Measurements from ENCODE around the gene ZNF789.

ZNF789 gene

DNA sequence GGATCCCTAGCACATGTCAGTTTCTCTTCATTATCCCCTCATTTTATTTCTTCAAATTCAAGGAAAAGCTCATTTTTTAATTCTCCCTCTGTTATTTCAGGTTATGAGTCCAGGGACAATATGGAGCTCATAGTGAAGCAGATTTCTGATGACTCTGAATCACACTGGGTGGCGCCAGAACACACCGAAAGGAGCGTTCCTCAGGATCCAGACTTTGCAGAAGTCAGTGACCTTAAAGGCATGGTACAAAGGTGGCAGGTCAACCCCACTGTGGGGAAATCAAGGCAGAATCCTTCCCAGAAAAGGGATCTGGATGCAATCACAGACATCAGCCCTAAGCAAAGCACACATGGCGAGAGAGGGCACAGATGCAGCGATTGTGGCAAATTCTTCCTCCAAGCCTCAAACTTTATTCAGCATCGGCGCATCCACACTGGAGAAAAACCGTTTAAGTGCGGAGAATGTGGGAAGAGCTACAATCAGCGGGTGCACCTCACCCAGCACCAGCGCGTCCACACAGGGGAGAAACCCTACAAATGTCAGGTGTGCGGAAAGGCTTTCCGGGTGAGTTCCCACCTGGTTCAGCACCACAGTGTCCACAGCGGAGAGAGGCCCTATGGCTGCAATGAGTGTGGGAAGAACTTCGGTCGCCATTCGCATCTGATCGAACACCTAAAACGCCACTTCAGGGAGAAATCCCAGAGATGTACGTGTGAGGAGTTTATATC is 53.2 kb downstream of the ZNF789 start:
- Mint-ChIP-seq H3K4me3 (no peak overlapping the region), H3K27me3 (no peaks in the 10 kb centered on the region), H3K9me3 (no peaks in the 10 kb centered on the region), H3K4me1 (no peaks in the 10 kb centered on the region), H3K27ac (no peak overlapping the region), H3K36me3 (peaks cover 40% of the 10 kb centered on the region)

DNA sequence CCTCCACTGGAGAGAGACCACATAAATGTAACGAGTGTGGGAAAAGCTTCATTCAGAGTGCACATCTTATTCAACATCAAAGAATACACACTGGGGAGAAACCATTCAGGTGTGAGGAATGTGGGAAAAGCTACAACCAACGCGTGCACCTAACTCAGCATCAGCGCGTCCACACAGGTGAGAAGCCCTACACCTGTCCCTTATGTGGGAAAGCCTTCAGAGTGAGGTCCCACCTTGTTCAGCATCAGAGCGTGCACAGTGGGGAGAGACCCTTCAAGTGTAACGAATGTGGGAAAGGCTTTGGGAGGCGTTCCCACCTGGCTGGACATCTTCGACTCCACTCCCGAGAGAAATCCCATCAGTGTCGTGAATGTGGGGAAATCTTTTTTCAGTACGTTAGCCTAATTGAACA is 58.7 kb downstream of the ZNF789 start:
- peaks cover 56% of the 10 kb centered on the region for H3K36me3 Mint-ChIP-seq
- H3K27me3 Mint-ChIP-seq, result no peaks in the 10 kb centered on the region
- no peak overlapping the region for H3K4me3 Mint-ChIP-seq
- no peaks in the 10 kb centered on the region for H3K4me1 Mint-ChIP-seq
- no peak overlapping the region for H3K27ac Mint-ChIP-seq
- H3K9me3 Mint-ChIP-seq, result peaks cover 12% of the 10 kb centered on the region

DNA sequence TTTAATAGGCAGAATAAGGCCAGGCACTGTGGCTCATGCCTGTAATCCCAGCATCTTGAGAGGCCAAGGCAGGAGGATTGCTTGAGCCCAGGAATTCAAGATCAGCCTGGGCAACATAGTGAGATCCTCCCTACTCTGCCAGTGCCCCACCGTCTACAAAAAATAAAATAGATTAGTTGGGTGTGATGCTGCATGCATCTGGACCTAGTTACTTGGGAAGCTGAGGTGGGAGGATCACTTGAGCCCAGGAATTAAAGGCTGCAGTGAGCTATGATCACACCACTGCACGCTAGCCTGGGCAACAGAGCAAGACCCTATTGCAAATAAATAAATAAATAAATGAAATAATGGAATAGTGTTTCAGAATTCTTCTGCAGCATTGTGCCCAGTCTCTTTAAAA is 63.0 kb downstream of the ZNF789 start:
- Mint-ChIP-seq H3K27ac (no peak overlapping the region), H3K36me3 (peaks cover 32% of the 10 kb centered on the region), H3K9me3 (peaks cover 12% of the 10 kb centered on the region), H3K27me3 (no peaks in the 10 kb centered on the region), H3K4me3 (no peak overlapping the region), H3K4me1 (no peaks in the 10 kb centered on the region)

Data from activated naive CD4-positive, alpha-beta T cell treated with anti-CD3 and anti-CD28 coated beads, Interleukin-2, amount 50 U/mL, for 24 hours (primary cell).